Loucy (cell line): Measurements from ENCODE around the gene DOP1A.

Source experiments
- EZH2phosphoT487 ChIP-seq: fragments of 200-600 bp; IDR thresholded peaks from 2 replicates; pipeline ENCODE4 v1.6.1; 2018; ENCODE audit warnings: antibody characterized with exemption, mild to moderate bottlenecking, moderate library complexity, borderline replicate concordance
- TF ChIP-seq, protein P1 (sequence below): fragments of 200-600 bp; sonication (generic); conservative IDR thresholded peaks from 2 replicates; pipeline ENCODE4 v1.5.1; 2014; ENCODE audit warnings: mild to moderate bottlenecking, antibody characterized with exemption, low read length

DNA sequence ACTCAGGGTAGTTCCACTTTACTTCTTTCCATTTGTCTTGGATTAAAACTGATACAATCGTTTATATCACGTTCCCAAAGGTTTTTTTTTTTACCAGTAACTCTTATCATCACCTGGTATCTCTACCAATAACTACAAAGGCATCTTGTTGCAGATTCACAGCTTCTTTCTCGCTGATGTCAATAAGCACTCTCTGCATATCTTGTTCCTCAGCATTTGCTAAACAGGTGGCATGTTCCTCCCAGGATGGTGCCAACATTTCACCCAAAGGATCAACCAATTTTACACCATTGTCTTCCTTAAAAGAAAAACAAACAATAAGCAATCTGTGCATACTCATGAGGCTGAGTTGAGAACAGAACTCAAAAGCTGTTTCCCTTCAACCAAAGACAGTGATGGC, 121.0 kb downstream of the DOP1A start:
- TF ChIP-seq, protein P1, sequence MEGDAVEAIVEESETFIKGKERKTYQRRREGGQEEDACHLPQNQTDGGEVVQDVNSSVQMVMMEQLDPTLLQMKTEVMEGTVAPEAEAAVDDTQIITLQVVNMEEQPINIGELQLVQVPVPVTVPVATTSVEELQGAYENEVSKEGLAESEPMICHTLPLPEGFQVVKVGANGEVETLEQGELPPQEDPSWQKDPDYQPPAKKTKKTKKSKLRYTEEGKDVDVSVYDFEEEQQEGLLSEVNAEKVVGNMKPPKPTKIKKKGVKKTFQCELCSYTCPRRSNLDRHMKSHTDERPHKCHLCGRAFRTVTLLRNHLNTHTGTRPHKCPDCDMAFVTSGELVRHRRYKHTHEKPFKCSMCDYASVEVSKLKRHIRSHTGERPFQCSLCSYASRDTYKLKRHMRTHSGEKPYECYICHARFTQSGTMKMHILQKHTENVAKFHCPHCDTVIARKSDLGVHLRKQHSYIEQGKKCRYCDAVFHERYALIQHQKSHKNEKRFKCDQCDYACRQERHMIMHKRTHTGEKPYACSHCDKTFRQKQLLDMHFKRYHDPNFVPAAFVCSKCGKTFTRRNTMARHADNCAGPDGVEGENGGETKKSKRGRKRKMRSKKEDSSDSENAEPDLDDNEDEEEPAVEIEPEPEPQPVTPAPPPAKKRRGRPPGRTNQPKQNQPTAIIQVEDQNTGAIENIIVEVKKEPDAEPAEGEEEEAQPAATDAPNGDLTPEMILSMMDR: no peak
- TF ChIP-seq EZH2phosphoT487: no peak
